ENCODE measurements around the gene ZBED1.
"Not testable (repeated sequence)": the region's sequence is repeated elsewhere in the genome, so short reads cannot be mapped to it uniquely, and the experiment has no call there.

ZBED1 gene

GRCh38 chrX:2495595-2495994 lies 5.2 kb downstream of the ZBED1 start:
- DNase-seq, result no peak

GRCh38 chrX:2492531-2493218 lies 8.1 kb downstream of the ZBED1 start:
- DNase-seq, result no peak

GRCh38 chrX:2490634-2491033 lies 10.1 kb downstream of the ZBED1 start:
- DNase-seq, result no peak

- no peak for DNase-seq
These were observed 11.0 kb downstream of the ZBED1 start for GRCh38 chrX:2489446-2490445.

GRCh38 chrX:2488621-2489285 lies 12.0 kb downstream of the ZBED1 start:
- no peak for DNase-seq

GRCh38 chrX:2487366-2487765 lies 13.4 kb downstream of the ZBED1 start:
- no peak for DNase-seq

GRCh38 chrX:2486476-2487133 lies 14.2 kb downstream of the ZBED1 start:
- DNase-seq, result no peak

GRCh38 chrX:2485789-2486345 lies 14.9 kb downstream of the ZBED1 start:
- no peak for DNase-seq

GRCh38 chrX:2484721-2485648 lies 15.8 kb downstream of the ZBED1 start:
- DNase-seq, result no peak

- no peak for DNase-seq
These were observed 16.5 kb downstream of the ZBED1 start for GRCh38 chrX:2484256-2484655.

GRCh38 chrX:2483398-2484060 lies 17.2 kb downstream of the ZBED1 start:
- DNase-seq, result no peak

GRCh38 chrX:2481597-2481996 lies 19.2 kb downstream of the ZBED1 start:
- DNase-seq, result not testable (repeated sequence)

- not testable (repeated sequence) for DNase-seq
These were observed 20.8 kb downstream of the ZBED1 start for GRCh38 chrX:2479982-2480381.

- no peak for DNase-seq
These were observed 21.4 kb downstream of the ZBED1 start for GRCh38 chrX:2479420-2479780.

GRCh38 chrX:2478546-2479419 lies 22.0 kb downstream of the ZBED1 start:
- DNase-seq, result no peak

- DNase-seq, result not testable (repeated sequence)
These were observed 23.5 kb downstream of the ZBED1 start for GRCh38 chrX:2477313-2477712.

GRCh38 chrX:2474963-2475726 lies 25.6 kb downstream of the ZBED1 start:
- DNase-seq, result no peak

GRCh38 chrX:2474280-2474962 lies 26.4 kb downstream of the ZBED1 start:
- no peak for DNase-seq

Data from activated CD8-positive, alpha-beta memory T cell treated with anti-CD3 and anti-CD28 coated beads, Interleukin-2, amount 50 U/mL, for 48 hours (primary cell).